Nephron progenitor cell (in vitro differentiated cells): ENCODE results near the gene MAN2A1.

Source experiments
- DNase-seq: peaks from one replicate; pipeline ENCODE4 v3.0.0; 2021
- H3K27ac Mint-ChIP-seq: 2 replicates; pipeline ENCODE4 v1.8.0; 2021; ENCODE audit warnings: mild to moderate bottlenecking, moderate library complexity, mixed read lengths
- H3K27me3 Mint-ChIP-seq: 2 replicates; pipeline ENCODE4 v1.8.0; 2021; ENCODE audit warnings: mild to moderate bottlenecking, low read depth, mixed read lengths; ENCODE audit not compliant: poor library complexity
- H3K36me3 Mint-ChIP-seq: 2 replicates; pipeline ENCODE4 v1.8.0; 2021; ENCODE audit warnings: low read depth, mixed read lengths
- H3K4me1 Mint-ChIP-seq: 2 replicates; pipeline ENCODE4 v1.8.0; 2021; ENCODE audit warnings: mixed read lengths
- H3K4me3 Mint-ChIP-seq: 2 replicates; pipeline ENCODE4 v1.8.0; 2021; ENCODE audit warnings: mild to moderate bottlenecking, moderate library complexity, mixed read lengths
- H3K9me3 Mint-ChIP-seq: 2 replicates; pipeline ENCODE4 v1.8.0; 2021; ENCODE audit warnings: mild to moderate bottlenecking, moderate library complexity, mixed read lengths
- TF ChIP-seq, protein P1 (sequence below): fragments of 200-600 bp; sonication (generic); IDR thresholded peaks from 2 replicates; pipeline ENCODE4 v1.5.0; 2021; ENCODE audit warnings: antibody characterized with exemption

The MAN2A1 gene

DNA sequence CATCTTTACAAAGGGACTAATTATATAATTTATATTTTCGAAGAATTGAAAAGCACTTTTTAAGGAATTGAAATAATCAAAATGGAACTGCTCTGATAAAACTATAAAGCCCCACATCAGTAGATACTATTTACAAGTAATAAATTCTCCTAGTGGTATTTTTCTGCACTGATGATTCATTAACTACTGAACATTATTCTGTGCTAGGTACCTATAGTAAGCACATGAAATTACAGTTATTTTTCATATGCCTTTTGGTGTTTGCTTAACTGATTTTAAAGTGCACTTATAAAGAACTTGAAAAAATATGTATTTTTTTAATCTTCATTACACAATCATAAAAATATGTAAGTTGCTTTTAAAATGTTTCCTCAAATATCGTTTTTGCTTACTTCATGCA, 123.0 kb downstream of the MAN2A1 start:
- TF ChIP-seq, protein P1, sequence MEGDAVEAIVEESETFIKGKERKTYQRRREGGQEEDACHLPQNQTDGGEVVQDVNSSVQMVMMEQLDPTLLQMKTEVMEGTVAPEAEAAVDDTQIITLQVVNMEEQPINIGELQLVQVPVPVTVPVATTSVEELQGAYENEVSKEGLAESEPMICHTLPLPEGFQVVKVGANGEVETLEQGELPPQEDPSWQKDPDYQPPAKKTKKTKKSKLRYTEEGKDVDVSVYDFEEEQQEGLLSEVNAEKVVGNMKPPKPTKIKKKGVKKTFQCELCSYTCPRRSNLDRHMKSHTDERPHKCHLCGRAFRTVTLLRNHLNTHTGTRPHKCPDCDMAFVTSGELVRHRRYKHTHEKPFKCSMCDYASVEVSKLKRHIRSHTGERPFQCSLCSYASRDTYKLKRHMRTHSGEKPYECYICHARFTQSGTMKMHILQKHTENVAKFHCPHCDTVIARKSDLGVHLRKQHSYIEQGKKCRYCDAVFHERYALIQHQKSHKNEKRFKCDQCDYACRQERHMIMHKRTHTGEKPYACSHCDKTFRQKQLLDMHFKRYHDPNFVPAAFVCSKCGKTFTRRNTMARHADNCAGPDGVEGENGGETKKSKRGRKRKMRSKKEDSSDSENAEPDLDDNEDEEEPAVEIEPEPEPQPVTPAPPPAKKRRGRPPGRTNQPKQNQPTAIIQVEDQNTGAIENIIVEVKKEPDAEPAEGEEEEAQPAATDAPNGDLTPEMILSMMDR: no peak
- Mint-ChIP-seq H3K27me3 (no peaks in the 10 kb centered on the region), H3K27ac (no peak overlapping the region), H3K36me3 (peaks cover 36% of the 10 kb centered on the region), H3K9me3 (no peaks in the 10 kb centered on the region), H3K4me3 (no peak overlapping the region), H3K4me1 (no peaks in the 10 kb centered on the region)
- no peak for DNase-seq

DNA sequence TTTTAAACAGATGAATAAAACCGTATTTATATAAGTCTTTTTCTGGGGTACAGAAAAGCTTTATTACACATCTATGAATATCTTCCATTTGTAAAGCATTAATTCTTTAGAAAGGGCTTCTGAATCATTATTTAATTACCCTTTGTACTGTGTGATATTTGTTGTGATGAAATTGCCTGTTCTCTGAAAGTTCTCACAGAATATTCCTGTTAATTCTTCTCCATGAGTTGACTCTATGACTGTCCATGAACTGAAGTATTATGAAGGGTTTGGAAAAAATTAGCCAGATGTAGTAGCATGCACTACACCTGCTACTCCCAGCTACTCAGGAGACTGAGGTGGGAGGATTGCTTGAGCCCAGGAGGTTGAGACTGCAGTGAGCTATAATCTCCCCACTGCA, 127.0 kb downstream of the MAN2A1 start:
- H3K27ac Mint-ChIP-seq: no peak overlapping the region

DNA sequence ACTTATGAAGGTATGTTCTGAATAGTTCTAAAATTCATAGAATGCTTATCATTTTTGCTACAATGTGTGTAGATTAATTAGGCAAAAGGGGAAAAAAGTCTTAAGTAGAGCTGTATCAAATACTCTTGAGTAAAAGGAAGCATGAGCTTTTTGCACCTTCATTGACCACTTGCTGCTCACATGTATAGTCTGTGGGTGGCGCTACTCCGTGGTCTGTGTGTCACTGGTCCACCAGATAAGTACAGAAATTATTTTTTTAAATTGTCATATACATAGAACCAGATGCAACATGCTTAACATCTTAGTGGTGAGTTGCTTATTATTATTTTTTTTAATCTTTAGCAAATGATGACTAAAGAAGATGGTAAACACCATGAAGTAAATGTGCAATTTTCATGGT, 130.2 kb downstream of the MAN2A1 start:
- no peak overlapping the region for H3K4me3 Mint-ChIP-seq
- no peak overlapping the region for H3K27ac Mint-ChIP-seq
- H3K36me3 Mint-ChIP-seq: peaks cover 42% of the 10 kb centered on the region
- H3K4me1 Mint-ChIP-seq: no peaks in the 10 kb centered on the region
- H3K27me3 Mint-ChIP-seq: no peaks in the 10 kb centered on the region
- H3K9me3 Mint-ChIP-seq: no peaks in the 10 kb centered on the region
- TF ChIP-seq, protein P1: no peak
- no peak for DNase-seq

More for the DNA sequence above, 127.0 kb downstream of the MAN2A1 start:
- Mint-ChIP-seq H3K4me3 (no peak overlapping the region), H3K27me3 (no peaks in the 10 kb centered on the region), H3K9me3 (no peaks in the 10 kb centered on the region), H3K36me3 (peaks cover 31% of the 10 kb centered on the region), H3K4me1 (no peaks in the 10 kb centered on the region)
- DNase-seq: no peak
- TF ChIP-seq, protein P1: no peak

DNA sequence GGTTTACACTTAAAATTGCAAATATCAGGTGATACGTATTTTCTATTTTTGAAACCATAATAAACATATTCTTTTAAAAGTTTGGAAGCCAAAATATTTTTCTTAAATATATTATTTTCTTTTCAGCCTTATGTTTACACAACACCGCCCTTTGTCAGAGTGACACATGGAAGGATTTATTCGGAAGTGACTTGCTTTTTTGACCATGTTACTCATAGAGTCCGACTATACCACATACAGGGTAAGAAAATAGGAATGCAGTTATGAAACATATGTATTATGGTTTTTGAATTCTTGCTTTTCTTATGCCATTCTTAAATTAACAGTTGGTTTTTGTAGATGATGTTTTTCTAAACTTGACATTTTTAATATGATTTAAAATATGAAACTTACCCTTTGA, 133.9 kb downstream of the MAN2A1 start:
- Mint-ChIP-seq H3K36me3 (peaks cover 79% of the 10 kb centered on the region), H3K9me3 (no peaks in the 10 kb centered on the region), H3K27ac (no peak overlapping the region), H3K27me3 (peaks cover 4% of the 10 kb centered on the region), H3K4me1 (no peaks in the 10 kb centered on the region), H3K4me3 (no peak overlapping the region)
- no peak for DNase-seq
- TF ChIP-seq, protein P1: no peak

DNA sequence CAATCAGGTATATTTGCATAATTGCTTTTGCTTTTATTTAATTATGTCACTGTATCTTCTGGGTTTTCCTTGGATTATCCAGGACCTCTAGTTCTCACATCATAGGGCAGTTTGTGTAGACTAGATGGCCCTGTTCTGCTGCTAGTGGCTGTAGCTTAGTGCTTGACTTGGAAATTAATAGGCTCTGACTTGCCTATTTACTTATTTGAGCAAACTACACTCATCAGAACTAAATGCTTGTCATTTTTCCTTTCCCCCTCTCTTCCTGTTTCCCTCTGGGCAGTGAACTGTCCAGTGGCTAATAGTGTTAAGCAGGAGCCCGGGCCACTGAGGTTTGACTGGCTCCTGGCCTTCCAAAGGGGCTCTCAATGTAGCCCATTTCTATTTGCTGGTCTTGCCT, 135.7 kb downstream of the MAN2A1 start:
- TF ChIP-seq, protein P1: no peak
- peaks cover 81% of the 10 kb centered on the region for H3K36me3 Mint-ChIP-seq
- peak overlapping the region; percentile 93 for H3K27ac Mint-ChIP-seq
- H3K27me3 Mint-ChIP-seq: peaks cover 4% of the 10 kb centered on the region
- no peaks in the 10 kb centered on the region for H3K4me1 Mint-ChIP-seq
- H3K4me3 Mint-ChIP-seq: no peak overlapping the region
- no peak for DNase-seq
- H3K9me3 Mint-ChIP-seq: no peaks in the 10 kb centered on the region

DNA sequence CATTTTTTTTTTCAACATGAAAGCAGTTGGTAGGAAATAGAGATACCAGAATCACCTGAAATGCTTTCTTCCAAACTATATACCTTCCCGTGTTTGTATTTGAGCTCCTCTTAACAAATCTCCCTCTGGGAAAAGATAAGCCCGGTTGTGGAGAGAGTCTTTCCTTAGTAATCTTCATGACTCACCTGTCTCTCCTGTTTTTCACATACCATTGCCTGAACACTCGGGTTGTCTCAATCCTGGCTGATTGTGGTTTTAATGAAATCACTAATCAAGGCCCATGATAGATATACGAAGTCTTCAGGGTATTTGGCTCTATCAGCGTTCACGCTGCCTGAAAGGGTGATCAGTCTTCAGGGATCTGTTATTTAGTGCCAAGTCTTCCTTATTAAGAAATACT, 136.7 kb downstream of the MAN2A1 start:
- DNase-seq: no peak
- H3K4me3 Mint-ChIP-seq: no peak overlapping the region
- H3K4me1 Mint-ChIP-seq: no peaks in the 10 kb centered on the region
- TF ChIP-seq, protein P1: no peak
- peaks cover 4% of the 10 kb centered on the region for H3K27me3 Mint-ChIP-seq
- no peak overlapping the region for H3K27ac Mint-ChIP-seq
- peaks cover 83% of the 10 kb centered on the region for H3K36me3 Mint-ChIP-seq
- H3K9me3 Mint-ChIP-seq: peaks cover 5% of the 10 kb centered on the region
